ENCODE data around the gene CMTM3.

- TF ChIP-seq POLR2AphosphoS5 (IDR thresholded peaks at IDR 0.05; ENCODE audit: low read depth, low read length) (no peak), TAF1 (IDR thresholded peaks at IDR 0.05; ENCODE audit: borderline replicate concordance, low read depth, low read length) (no peak)
Observed at GRCh38 chr16:66653581-66654350, 49.3 kb downstream of the CMTM3 start.
